Measurements from ENCODE around the gene DCAF4L1.

DCAF4L1 gene

DNA sequence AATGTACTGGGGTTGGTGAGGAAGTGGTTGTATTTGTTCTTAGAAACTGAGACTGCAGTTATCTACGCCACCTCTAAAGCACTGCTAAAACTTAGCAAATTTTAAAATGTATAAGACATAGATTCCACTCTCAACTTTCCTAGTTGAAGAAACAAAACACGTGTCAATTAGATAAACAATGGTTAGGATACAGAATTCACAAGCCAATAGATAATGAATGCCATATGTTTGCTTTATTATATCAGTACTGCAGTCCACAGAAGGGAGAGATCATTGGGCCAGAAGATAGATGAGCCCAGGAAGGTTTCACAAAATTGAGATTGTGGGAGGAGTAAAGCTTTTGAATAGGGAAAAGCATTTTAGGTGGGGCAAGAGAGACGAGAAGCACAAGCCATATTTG, 32.0 kb upstream of the DCAF4L1 start:
- Histone ChIP-seq H3K27me3 (ENCODE audit: control insufficient read depth in 5 of 5, insufficient read depth in 4 of 5, low read length in 5 of 5) (no peaks in the 10 kb centered on the region), H3K4me1 (ENCODE audit: control insufficient read depth in 5 of 5, insufficient read depth in 5 of 5, low read length in 5 of 5) (no peaks in the 10 kb centered on the region), H3K9me3 (ENCODE audit: control insufficient read depth in 5 of 5, low read length in 5 of 5) (no peaks in the 10 kb centered on the region), H3K36me3 (ENCODE audit: control insufficient read depth in 5 of 5, insufficient read depth in 5 of 5, low read length in 5 of 5) (peaks cover 36 to 65% (median 44%) of the 10 kb centered on the region in 5 donors), H3K9ac (ENCODE audit: low read length in 5 of 5) (no peak overlapping the region), H3K4me3 (ENCODE audit: low read depth in 1 of 5, low read length in 5 of 5) (no peak overlapping the region), H3K27ac (ENCODE audit: low read depth, low read length) (no peak overlapping the region)

GRCh38 chr4:41957634-41958033, 23.9 kb upstream of the DCAF4L1 start:
- Histone ChIP-seq H3K27me3 (ENCODE audit: control insufficient read depth in 5 of 5, insufficient read depth in 4 of 5, low read length in 5 of 5) (no peaks in the 10 kb centered on the region), H3K36me3 (ENCODE audit: control insufficient read depth in 5 of 5, insufficient read depth in 5 of 5, low read length in 5 of 5) (peaks cover 16 to 25% (median 22%) of the 10 kb centered on the region in 5 donors), H3K4me1 (ENCODE audit: control insufficient read depth in 5 of 5, insufficient read depth in 5 of 5, low read length in 5 of 5) (no peaks in the 10 kb centered on the region), H3K9me3 (ENCODE audit: control insufficient read depth in 5 of 5, low read length in 5 of 5) (no peaks in the 10 kb centered on the region), H3K9ac (ENCODE audit: low read length in 5 of 5) (no peak overlapping the region), H3K27ac (ENCODE audit: low read depth, low read length) (no peak overlapping the region), H3K4me3 (ENCODE audit: low read depth in 1 of 5, low read length in 5 of 5) (no peak overlapping the region)

- Histone ChIP-seq H3K27me3 (ENCODE audit: control insufficient read depth in 5 of 5, insufficient read depth in 4 of 5, low read length in 5 of 5) (no peaks in the 10 kb centered on the region), H3K9me3 (ENCODE audit: control insufficient read depth in 5 of 5, low read length in 5 of 5) (no peaks in the 10 kb centered on the region), H3K27ac (ENCODE audit: low read depth, low read length) (no peak overlapping the region), H3K4me3 (ENCODE audit: low read depth in 1 of 5, low read length in 5 of 5) (no peak overlapping the region), H3K4me1 (ENCODE audit: control insufficient read depth in 5 of 5, insufficient read depth in 5 of 5, low read length in 5 of 5) (no peaks in the 10 kb centered on the region), H3K36me3 (ENCODE audit: control insufficient read depth in 5 of 5, insufficient read depth in 5 of 5, low read length in 5 of 5) (no peaks in the 10 kb centered on the region), H3K9ac (ENCODE audit: low read length in 5 of 5) (no peak overlapping the region)
Observed at GRCh38 chr4:41963105-41963504, 18.5 kb upstream of the DCAF4L1 start.

GRCh38 chr4:41964401-41964800, 17.2 kb upstream of the DCAF4L1 start:
- H3K9me3 ChIP-seq (ENCODE audit: control insufficient read depth in 5 of 5, low read length in 5 of 5), result peaks cover 0 to 5% (median 0%) of the 10 kb centered on the region in 5 donors
- H3K4me3 ChIP-seq (ENCODE audit: low read depth in 1 of 5, low read length in 5 of 5), result no peak overlapping the region
- no peak overlapping the region for H3K27ac ChIP-seq (ENCODE audit: low read depth, low read length)
- H3K36me3 ChIP-seq (ENCODE audit: control insufficient read depth in 5 of 5, insufficient read depth in 5 of 5, low read length in 5 of 5), result no peaks in the 10 kb centered on the region
- H3K27me3 ChIP-seq (ENCODE audit: control insufficient read depth in 5 of 5, insufficient read depth in 4 of 5, low read length in 5 of 5), result no peaks in the 10 kb centered on the region
- H3K9ac ChIP-seq (ENCODE audit: low read length in 5 of 5), result no peak overlapping the region
- no peaks in the 10 kb centered on the region for H3K4me1 ChIP-seq (ENCODE audit: control insufficient read depth in 5 of 5, insufficient read depth in 5 of 5, low read length in 5 of 5)

- Histone ChIP-seq H3K4me1 (ENCODE audit: control insufficient read depth in 5 of 5, insufficient read depth in 5 of 5, low read length in 5 of 5) (no peaks in the 10 kb centered on the region), H3K27me3 (ENCODE audit: control insufficient read depth in 5 of 5, insufficient read depth in 4 of 5, low read length in 5 of 5) (no peaks in the 10 kb centered on the region), H3K27ac (ENCODE audit: low read depth, low read length) (no peak overlapping the region), H3K9me3 (ENCODE audit: control insufficient read depth in 5 of 5, low read length in 5 of 5) (peaks cover 0 to 5% (median 0%) of the 10 kb centered on the region in 5 donors), H3K9ac (ENCODE audit: low read length in 5 of 5) (no peak overlapping the region), H3K4me3 (ENCODE audit: low read depth in 1 of 5, low read length in 5 of 5) (no peak overlapping the region), H3K36me3 (ENCODE audit: control insufficient read depth in 5 of 5, insufficient read depth in 5 of 5, low read length in 5 of 5) (no peaks in the 10 kb centered on the region)
Observed at GRCh38 chr4:41967392-41967791, 14.2 kb upstream of the DCAF4L1 start.

DNA sequence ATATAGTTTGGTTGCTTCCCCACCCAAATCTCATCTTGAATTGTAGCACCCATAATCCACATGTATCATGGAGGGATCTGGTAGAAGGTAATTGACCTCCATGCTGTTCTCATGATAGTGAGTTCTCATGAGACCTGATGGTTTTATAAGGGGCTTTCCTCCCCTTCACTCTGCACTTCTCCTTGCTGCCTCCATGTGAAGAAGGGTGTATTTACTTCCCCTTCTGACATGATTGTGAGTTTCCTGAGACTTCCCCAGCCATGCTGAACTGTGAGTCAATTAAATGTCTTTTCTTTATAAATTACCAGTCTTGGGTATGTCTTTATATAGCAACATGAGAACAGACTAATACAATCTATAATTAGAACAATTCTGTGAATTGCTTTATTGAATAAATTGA, 11.9 kb upstream of the DCAF4L1 start:
- Histone ChIP-seq H3K27me3 (ENCODE audit: control insufficient read depth in 5 of 5, insufficient read depth in 4 of 5, low read length in 5 of 5) (no peaks in the 10 kb centered on the region), H3K9me3 (ENCODE audit: control insufficient read depth in 5 of 5, low read length in 5 of 5) (peaks cover 0 to 5% (median 0%) of the 10 kb centered on the region in 5 donors), H3K4me1 (ENCODE audit: control insufficient read depth in 5 of 5, insufficient read depth in 5 of 5, low read length in 5 of 5) (no peaks in the 10 kb centered on the region), H3K27ac (ENCODE audit: low read depth, low read length) (no peak overlapping the region), H3K4me3 (ENCODE audit: low read depth in 1 of 5, low read length in 5 of 5) (no peak overlapping the region), H3K36me3 (ENCODE audit: control insufficient read depth in 5 of 5, insufficient read depth in 5 of 5, low read length in 5 of 5) (no peaks in the 10 kb centered on the region), H3K9ac (ENCODE audit: low read length in 5 of 5) (no peak overlapping the region)

- no peaks in the 10 kb centered on the region for H3K9me3 ChIP-seq (ENCODE audit: control insufficient read depth in 5 of 5, low read length in 5 of 5)
- H3K36me3 ChIP-seq (ENCODE audit: control insufficient read depth in 5 of 5, insufficient read depth in 5 of 5, low read length in 5 of 5), result no peaks in the 10 kb centered on the region
- no peaks in the 10 kb centered on the region for H3K27me3 ChIP-seq (ENCODE audit: control insufficient read depth in 5 of 5, insufficient read depth in 4 of 5, low read length in 5 of 5)
- no peak overlapping the region for H3K9ac ChIP-seq (ENCODE audit: low read length in 5 of 5)
- no peak overlapping the region for H3K4me3 ChIP-seq (ENCODE audit: low read depth in 1 of 5, low read length in 5 of 5)
- no peak overlapping the region for H3K27ac ChIP-seq (ENCODE audit: low read depth, low read length)
- no peaks in the 10 kb centered on the region for H3K4me1 ChIP-seq (ENCODE audit: control insufficient read depth in 5 of 5, insufficient read depth in 5 of 5, low read length in 5 of 5)
Observed at GRCh38 chr4:41975341-41975740, 6.2 kb upstream of the DCAF4L1 start.

DNA sequence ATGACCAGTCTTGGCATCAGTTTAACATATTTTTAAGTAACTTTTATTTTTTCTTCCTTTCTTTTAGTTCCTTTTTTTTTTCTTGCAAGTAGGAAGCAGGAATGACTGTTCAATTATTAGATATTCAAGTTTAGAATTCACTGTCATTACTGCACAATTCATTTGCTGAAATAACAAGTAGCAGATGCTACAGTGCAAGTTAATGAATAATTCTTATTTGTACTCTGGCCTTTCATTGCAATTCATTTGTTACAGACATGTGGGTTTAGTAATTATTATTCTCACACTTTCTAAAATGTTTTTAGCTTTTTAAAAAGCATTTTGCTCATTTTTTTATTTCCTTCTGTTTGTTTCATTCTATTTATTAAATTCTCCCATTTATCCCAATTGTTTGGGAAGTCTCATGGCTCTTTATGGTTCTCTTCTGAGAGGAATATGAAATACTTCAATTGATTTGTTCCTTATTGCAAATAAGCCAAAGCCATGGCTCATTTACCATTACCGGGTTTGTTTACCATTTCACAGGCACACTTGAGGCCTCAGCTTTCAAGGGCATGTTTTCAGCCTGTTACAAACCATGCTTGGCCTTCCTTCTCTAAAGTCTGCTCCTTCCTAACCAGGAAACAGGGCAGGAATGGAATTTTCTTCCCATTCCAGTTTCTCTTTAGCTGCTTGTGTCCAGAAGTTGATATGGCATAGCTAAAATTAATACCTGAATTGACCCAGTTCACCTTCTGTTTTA, 4.6 kb upstream of the DCAF4L1 start:
- H3K4me1 ChIP-seq (ENCODE audit: control insufficient read depth in 5 of 5, insufficient read depth in 5 of 5, low read length in 5 of 5), result no peaks in the 10 kb centered on the region
- H3K36me3 ChIP-seq (ENCODE audit: control insufficient read depth in 5 of 5, insufficient read depth in 5 of 5, low read length in 5 of 5), result no peaks in the 10 kb centered on the region
- no peak overlapping the region for H3K4me3 ChIP-seq (ENCODE audit: low read depth in 1 of 5, low read length in 5 of 5)
- peaks cover 0 to 3% (median 0%) of the 10 kb centered on the region in 5 donors for H3K9me3 ChIP-seq (ENCODE audit: control insufficient read depth in 5 of 5, low read length in 5 of 5)
- no peaks in the 10 kb centered on the region for H3K27me3 ChIP-seq (ENCODE audit: control insufficient read depth in 5 of 5, insufficient read depth in 4 of 5, low read length in 5 of 5)
- H3K27ac ChIP-seq (ENCODE audit: low read depth, low read length), result no peak overlapping the region
- no peak overlapping the region for H3K9ac ChIP-seq (ENCODE audit: low read length in 5 of 5)

- peaks cover 0 to 5% (median 0%) of the 10 kb centered on the region in 5 donors for H3K9me3 ChIP-seq (ENCODE audit: control insufficient read depth in 5 of 5, low read length in 5 of 5)
- H3K4me3 ChIP-seq (ENCODE audit: low read depth in 1 of 5, low read length in 5 of 5), result no peak overlapping the region
Observed at GRCh38 chr4:41977709-41978108, 3.8 kb upstream of the DCAF4L1 start.

DNA sequence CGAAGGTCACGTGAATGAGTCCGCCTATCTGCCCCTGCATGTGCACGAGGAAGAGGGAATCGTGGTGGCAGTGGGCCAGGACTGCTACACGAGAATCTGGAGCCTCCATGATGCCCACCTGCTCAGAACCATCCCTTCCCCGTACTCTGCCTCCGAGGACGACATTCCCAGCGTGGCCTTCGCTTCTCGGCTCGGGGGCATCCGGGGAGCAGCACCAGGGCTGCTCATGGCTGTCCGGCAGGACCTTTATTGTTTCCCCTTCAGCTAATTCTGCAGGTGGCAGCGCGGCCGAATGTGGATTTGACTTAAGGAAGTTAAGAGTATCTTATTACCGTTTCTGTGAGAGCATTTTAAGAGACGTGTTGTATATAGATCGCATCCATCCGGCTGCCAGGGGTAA, 1.2 kb downstream of the DCAF4L1 start:
- Histone ChIP-seq H3K9ac (ENCODE audit: low read length in 5 of 5) (no peak overlapping the region), H3K4me3 (ENCODE audit: low read depth in 1 of 5, low read length in 5 of 5) (no peak overlapping the region), H3K27me3 (ENCODE audit: control insufficient read depth in 5 of 5, insufficient read depth in 4 of 5, low read length in 5 of 5) (no peaks in the 10 kb centered on the region), H3K9me3 (ENCODE audit: control insufficient read depth in 5 of 5, low read length in 5 of 5) (peaks cover 0 to 5% (median 0%) of the 10 kb centered on the region in 5 donors), H3K27ac (ENCODE audit: low read depth, low read length) (no peak overlapping the region), H3K36me3 (ENCODE audit: control insufficient read depth in 5 of 5, insufficient read depth in 5 of 5, low read length in 5 of 5) (no peaks in the 10 kb centered on the region), H3K4me1 (ENCODE audit: control insufficient read depth in 5 of 5, insufficient read depth in 5 of 5, low read length in 5 of 5) (no peaks in the 10 kb centered on the region)

More at GRCh38 chr4:41977709-41978108, 3.8 kb upstream of the DCAF4L1 start:
- Histone ChIP-seq H3K4me1 (ENCODE audit: control insufficient read depth in 5 of 5, insufficient read depth in 5 of 5, low read length in 5 of 5) (no peaks in the 10 kb centered on the region), H3K27ac (ENCODE audit: low read depth, low read length) (no peak overlapping the region), H3K36me3 (ENCODE audit: control insufficient read depth in 5 of 5, insufficient read depth in 5 of 5, low read length in 5 of 5) (no peaks in the 10 kb centered on the region), H3K27me3 (ENCODE audit: control insufficient read depth in 5 of 5, insufficient read depth in 4 of 5, low read length in 5 of 5) (no peaks in the 10 kb centered on the region), H3K9ac (ENCODE audit: low read length in 5 of 5) (no peak overlapping the region)
